ENCODE measurements around the gene DISP1. TPM values are rescaled to one million over a fixed set of nuclear protein-coding genes. Genes with fewer than 3 reads are reported as not detected.
"Not testable (repeated sequence)": the region's sequence is repeated elsewhere in the genome, so short reads cannot be mapped to it uniquely, and the experiment has no call there.

Gene DISP1
- total RNA-seq, 4 donors from 2014 or later: 1.8 to 6.7 (median 3.8) TPM

DNA sequence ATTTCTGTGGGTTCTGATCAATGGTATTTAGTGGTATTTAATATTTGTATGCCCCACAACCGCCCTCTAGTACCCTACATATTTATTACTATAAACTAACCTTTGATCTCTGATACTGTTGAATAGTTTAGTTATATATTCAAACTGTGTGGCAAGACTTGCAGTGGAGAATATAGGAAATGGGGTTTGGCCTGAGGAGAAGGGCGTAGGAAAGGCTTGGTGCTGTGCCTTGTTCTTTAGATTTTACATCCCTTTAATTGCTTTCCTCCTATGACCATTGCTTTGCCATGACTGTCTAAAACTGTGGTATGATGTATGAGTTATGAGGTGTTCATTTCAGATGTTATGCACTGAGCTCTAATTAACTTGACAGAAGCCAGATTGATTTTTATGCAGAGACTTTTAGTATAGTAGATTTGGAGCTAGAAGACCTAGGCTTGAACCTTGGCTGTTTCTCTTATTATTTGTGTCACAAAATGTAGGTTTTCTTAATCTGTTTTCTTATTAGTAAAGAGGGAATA is 18.6 kb downstream of the DISP1 start:
- Histone ChIP-seq H3K9me3 (no peaks in the 10 kb centered on the region), H3K4me3 (no peak overlapping the region), H3K27ac (no peak overlapping the region), H3K4me1 (no peaks in the 10 kb centered on the region), H3K36me3 (no peaks in the 10 kb centered on the region), H3K27me3 (no peaks in the 10 kb centered on the region)
- no peak for DNase-seq
- TF ChIP-seq POLR2A (IDR thresholded peaks at IDR 0.05): no peak
- TF ChIP-seq, protein P1, sequence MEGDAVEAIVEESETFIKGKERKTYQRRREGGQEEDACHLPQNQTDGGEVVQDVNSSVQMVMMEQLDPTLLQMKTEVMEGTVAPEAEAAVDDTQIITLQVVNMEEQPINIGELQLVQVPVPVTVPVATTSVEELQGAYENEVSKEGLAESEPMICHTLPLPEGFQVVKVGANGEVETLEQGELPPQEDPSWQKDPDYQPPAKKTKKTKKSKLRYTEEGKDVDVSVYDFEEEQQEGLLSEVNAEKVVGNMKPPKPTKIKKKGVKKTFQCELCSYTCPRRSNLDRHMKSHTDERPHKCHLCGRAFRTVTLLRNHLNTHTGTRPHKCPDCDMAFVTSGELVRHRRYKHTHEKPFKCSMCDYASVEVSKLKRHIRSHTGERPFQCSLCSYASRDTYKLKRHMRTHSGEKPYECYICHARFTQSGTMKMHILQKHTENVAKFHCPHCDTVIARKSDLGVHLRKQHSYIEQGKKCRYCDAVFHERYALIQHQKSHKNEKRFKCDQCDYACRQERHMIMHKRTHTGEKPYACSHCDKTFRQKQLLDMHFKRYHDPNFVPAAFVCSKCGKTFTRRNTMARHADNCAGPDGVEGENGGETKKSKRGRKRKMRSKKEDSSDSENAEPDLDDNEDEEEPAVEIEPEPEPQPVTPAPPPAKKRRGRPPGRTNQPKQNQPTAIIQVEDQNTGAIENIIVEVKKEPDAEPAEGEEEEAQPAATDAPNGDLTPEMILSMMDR (IDR thresholded peaks at IDR 0.05): no peak
- intact Hi-C loops (cut with DNase I): no loop called here
- WGBS, 2 donors: 78 to 94% methylated on average over 2 of the region's 2 CpGs

DNA sequence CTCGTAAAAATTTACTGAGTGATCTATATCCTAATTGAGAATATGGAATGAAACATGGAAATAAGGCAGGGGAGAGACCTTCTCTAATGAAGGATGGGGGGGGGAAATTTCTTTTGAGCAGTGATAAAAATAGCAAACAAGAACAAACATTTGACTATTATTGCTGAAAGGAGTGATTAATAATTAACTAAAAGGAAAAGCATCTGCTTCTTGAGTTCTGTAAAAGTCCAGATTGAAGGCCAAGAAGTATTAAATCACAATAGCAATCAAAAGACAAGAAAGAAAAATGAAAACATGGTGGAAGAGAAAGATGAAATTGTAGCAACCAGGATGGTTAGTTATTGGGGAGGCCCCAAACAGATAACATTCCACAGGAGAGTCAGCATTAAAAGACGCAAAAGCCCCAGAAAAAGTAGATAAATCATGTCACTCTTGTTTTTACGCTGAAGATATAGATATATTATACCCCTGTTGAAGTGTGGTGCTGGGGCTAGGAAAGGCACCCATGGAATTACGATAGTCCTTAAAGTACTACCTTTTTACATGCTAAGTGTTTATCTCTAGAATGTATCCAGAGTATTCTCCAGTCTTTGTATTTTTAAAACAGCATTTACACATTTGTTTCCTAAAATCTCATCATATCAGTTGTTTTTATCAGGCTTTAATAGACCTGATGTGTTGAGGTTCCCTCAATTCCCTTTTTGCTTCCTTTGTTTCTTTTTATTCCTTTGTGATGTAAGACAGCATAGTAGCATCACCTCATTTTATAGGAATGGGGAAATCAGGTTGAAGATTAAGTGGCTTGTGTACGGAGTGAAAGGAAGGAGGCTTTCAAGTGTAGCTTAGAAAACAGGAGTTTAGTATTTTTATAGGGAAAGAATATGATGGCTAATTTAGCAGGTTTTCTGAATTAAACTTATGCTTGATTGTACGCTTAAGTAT is 28.9 kb downstream of the DISP1 start:
- DNase-seq: no peak
- Histone ChIP-seq H3K27me3 (no peaks in the 10 kb centered on the region), H3K9me3 (no peaks in the 10 kb centered on the region), H3K4me1 (no peaks in the 10 kb centered on the region), H3K4me3 (no peak overlapping the region), H3K36me3 (no peaks in the 10 kb centered on the region), H3K27ac (no peak overlapping the region)
- intact Hi-C loops (cut with DNase I): no loop called here
- WGBS, 2 donors: 76 to 93% methylated on average over 6 of the region's 6 CpGs
- no peak for TF ChIP-seq POLR2A (IDR thresholded peaks at IDR 0.05)
- TF ChIP-seq, protein P1 (IDR thresholded peaks at IDR 0.05): no peak

DNA sequence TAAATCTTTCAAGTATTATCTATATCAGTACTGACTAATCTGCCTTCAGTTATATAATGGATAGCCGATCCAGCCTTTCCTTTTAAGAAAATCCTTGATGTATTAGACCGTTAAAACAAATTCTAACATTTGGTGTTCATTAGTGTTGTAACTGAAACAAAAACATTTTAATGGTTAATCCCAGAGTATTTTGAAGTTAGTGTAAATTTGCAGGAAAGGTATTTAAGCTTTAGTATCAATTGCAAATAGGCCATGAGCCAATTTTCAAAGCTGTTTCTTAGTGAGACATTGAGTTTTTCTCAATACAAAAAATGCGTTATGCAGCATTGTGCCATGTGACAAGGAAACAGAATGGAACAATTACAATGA is 29.6 kb downstream of the DISP1 start:
- 74 to 84% methylated on average over 3 of the region's 3 CpGs for WGBS, 2 donors
- Histone ChIP-seq H3K27me3 (no peaks in the 10 kb centered on the region), H3K27ac (no peak overlapping the region), H3K4me3 (no peak overlapping the region), H3K36me3 (no peaks in the 10 kb centered on the region), H3K9me3 (no peaks in the 10 kb centered on the region), H3K4me1 (no peaks in the 10 kb centered on the region)
- TF ChIP-seq POLR2A (IDR thresholded peaks at IDR 0.05): no peak
- TF ChIP-seq, protein P1 (IDR thresholded peaks at IDR 0.05): no peak
- DNase-seq: no peak
- intact Hi-C loops (cut with DNase I): no loop called here

DNA sequence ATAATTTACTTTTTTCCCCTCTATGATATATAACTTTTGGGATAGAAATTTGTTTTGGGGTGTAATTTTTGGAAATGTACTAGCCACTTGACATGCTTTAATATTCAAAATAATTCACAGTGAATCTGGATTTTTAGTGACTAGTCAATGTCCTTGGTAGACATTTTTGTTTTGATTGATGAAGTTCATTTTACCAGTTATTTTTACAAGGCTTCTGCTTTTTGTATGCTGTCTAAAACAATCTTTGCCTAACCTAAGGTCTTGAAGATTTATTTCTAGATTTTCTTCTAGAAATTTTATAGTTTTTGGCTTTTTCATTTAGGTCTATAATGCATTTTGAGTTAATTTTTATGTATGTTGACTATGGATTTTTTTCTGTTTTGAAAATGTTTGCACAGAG is 30.9 kb downstream of the DISP1 start:
- H3K27me3 ChIP-seq: no peaks in the 10 kb centered on the region
- no peak for DNase-seq
- no peaks in the 10 kb centered on the region for H3K4me1 ChIP-seq
- H3K27ac ChIP-seq: no peak overlapping the region
- TF ChIP-seq, protein P1 (IDR thresholded peaks at IDR 0.05): no peak
- no peak for TF ChIP-seq POLR2A (IDR thresholded peaks at IDR 0.05)
- no peaks in the 10 kb centered on the region for H3K36me3 ChIP-seq
- H3K4me3 ChIP-seq: no peak overlapping the region
- intact Hi-C loops (cut with DNase I): no loop called here
- H3K9me3 ChIP-seq: no peaks in the 10 kb centered on the region

DNA sequence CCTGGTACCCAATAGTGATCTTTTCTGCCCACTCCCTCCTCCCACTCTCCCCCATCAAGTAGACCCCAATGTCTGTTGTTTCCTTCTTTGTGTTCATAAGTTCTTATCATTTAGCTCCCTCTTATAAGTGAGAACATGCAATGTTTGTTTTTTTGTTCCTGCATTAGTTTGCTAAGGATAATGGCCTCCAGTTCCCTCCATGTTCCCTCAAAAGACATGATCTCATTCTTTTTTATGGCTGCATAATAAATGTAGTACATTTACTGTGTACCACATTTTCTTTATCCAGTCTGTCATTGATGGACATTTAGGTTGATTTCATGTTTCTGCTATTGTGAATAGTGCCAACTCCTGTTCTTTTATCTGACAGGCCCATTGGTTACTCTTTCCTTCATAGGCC is 35.7 kb downstream of the DISP1 start:
- H3K27ac ChIP-seq; H3K9me3 ChIP-seq; intact Hi-C loops (cut with DNase I); H3K36me3 ChIP-seq; H3K4me3 ChIP-seq; H3K4me1 ChIP-seq; H3K27me3 ChIP-seq; DNase-seq: not testable (repeated sequence)

Data from esophagus squamous epithelium (tissue), 5 donors.